ENCODE measurements around the gene SPACA6. TPM values are rescaled to one million over a fixed set of nuclear protein-coding genes. Genes with fewer than 3 reads are reported as not detected.
"Not testable (repeated sequence)": the region's sequence is repeated elsewhere in the genome, so short reads cannot be mapped to it uniquely, and the experiment has no call there.

SPACA6 gene
- total and polyA plus RNA-seq, 5 donors = 15.0 to 25.7 (median 17.0) TPM

DNA sequence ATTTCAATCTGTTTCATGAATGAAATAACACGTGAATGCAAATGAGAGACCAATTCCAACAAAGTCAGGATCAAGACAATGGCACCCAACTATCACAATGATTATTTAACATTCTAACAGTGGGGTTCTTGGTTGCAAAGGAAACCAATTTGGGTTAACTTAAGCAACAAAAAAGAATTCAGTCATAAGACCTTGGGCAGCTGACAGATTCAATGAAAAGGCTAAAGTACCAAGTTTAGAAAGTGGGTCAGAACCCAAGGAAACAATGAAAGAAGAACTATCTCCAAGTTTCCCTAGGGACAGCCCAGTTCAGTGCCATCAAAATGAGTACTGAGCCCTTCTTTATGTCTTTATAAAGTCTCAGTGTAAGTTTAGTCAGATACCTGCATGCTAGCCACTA is 29.0 kb upstream of the SPACA6 start:
- intact Hi-C loops (cut with DNase I) = no loop called here
- DNase-seq (no peak), ATAC-seq (no peak)
- Histone ChIP-seq H3K4me1 (ENCODE audit: control insufficient read depth, insufficient read depth, low read length) (no peaks in the 10 kb centered on the region), H3K27me3 (ENCODE audit: control insufficient read depth, insufficient read depth) (no peaks in the 10 kb centered on the region), H3K27ac (ENCODE audit: low read length) (no peak overlapping the region), H3K4me3 (ENCODE audit: low read length) (no peak overlapping the region), H3K9me3 (ENCODE audit: control insufficient read depth, low read length) (no peaks in the 10 kb centered on the region)
- WGBS = 36% methylated on average over 1 of the region's 1 CpG

GRCh38 chr19:51664997-51665396 is 28.1 kb upstream of the SPACA6 start:
- no peaks in the 10 kb centered on the region for H3K27me3 ChIP-seq (ENCODE audit: control insufficient read depth, insufficient read depth)
- no peak overlapping the region for H3K4me3 ChIP-seq (ENCODE audit: low read length)
- H3K9me3 ChIP-seq (ENCODE audit: control insufficient read depth, low read length) = no peaks in the 10 kb centered on the region
- H3K4me1 ChIP-seq (ENCODE audit: control insufficient read depth, insufficient read depth, low read length) = no peaks in the 10 kb centered on the region
- DNase-seq (no peak), ATAC-seq (no peak)
- no peak overlapping the region for H3K27ac ChIP-seq (ENCODE audit: low read length)
- intact Hi-C loops (cut with DNase I) = no loop called here
- 64% methylated on average over 3 of the region's 3 CpGs for WGBS

- intact Hi-C loops (cut with DNase I) = no loop called here
- 90% methylated on average over 3 of the region's 3 CpGs for WGBS
- Histone ChIP-seq H3K4me3 (ENCODE audit: low read length) (no peak overlapping the region), H3K9me3 (ENCODE audit: control insufficient read depth, low read length) (no peaks in the 10 kb centered on the region), H3K4me1 (ENCODE audit: control insufficient read depth, insufficient read depth, low read length) (no peaks in the 10 kb centered on the region), H3K27me3 (ENCODE audit: control insufficient read depth, insufficient read depth) (no peaks in the 10 kb centered on the region), H3K27ac (ENCODE audit: low read length) (no peak overlapping the region)
- DNase-seq (no peak), ATAC-seq (no peak)
Measured at GRCh38 chr19:51668216-51668615, 24.9 kb upstream of the SPACA6 start.

DNA sequence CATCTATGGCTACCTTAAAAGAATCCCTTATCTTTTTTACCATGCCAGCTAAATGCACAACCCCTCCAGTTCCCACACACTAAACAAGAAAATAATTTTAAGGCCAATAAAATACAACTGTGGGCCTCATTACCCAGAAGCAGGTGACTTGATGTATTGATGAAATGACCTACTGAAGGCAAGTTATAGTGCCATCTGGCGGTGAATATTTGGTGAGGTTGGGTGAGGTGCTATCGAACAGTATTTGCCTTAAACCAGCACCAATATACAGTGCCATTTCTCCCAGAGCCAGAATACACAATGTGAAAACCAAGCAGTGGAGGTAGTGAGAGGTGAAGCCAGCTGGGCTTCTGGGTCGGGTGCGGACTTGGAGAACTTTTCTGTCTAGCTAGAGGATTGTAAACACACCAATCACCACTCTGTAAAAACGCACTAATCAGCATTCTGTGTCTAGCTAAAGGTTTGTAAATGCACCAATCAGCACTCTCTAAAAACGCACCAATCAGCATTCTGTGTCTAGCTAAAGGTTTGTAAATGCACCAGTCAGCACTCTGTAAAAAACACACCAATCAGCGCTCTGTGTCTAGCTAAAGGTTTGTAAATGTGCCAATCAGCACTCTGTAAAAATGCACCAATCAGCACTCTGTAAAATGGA is 17.1 kb upstream of the SPACA6 start:
- 67% methylated on average over 7 of the region's 7 CpGs for WGBS
- H3K27me3 ChIP-seq (ENCODE audit: control insufficient read depth, insufficient read depth); H3K9me3 ChIP-seq (ENCODE audit: control insufficient read depth, low read length); intact Hi-C loops (cut with DNase I); DNase-seq; H3K4me3 ChIP-seq (ENCODE audit: low read length); H3K27ac ChIP-seq (ENCODE audit: low read length); H3K4me1 ChIP-seq (ENCODE audit: control insufficient read depth, insufficient read depth, low read length): not testable (repeated sequence)
- ATAC-seq = peak in 1 of 2 donors; percentile 53

DNA sequence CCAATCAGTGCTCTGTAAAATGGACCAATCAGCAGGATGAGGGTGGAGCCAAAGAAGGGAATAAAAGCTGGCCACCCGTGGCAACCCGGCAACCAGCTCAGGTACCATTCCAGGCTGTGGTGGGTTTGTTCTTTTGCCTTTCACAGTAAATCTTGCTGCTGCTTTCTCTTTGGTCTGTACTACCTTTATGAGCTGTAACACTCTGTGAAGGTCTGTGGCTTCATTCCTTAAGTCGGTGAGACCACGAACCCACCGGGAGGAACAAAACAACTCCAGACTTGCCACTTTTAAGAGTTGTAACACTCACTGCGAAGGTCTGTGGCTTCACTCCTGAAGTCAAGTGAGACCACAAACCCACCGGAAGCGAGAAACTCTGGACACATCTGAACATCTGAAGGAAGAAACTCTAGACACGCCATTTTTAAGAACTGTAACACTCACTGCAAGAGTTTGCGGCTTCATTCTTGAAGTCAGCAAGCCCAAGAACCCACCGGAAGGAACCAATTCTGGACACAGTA is 16.5 kb upstream of the SPACA6 start:
- no peaks in the 10 kb centered on the region for H3K27me3 ChIP-seq (ENCODE audit: control insufficient read depth, insufficient read depth)
- intact Hi-C loops (cut with DNase I) = no loop called here
- H3K4me1 ChIP-seq (ENCODE audit: control insufficient read depth, insufficient read depth, low read length) = no peaks in the 10 kb centered on the region
- ATAC-seq = no peak
- DNase-seq = no peak
- no peak overlapping the region for H3K27ac ChIP-seq (ENCODE audit: low read length)
- H3K9me3 ChIP-seq (ENCODE audit: control insufficient read depth, low read length) = no peaks in the 10 kb centered on the region
- WGBS = 78% methylated on average over 11 of the region's 11 CpGs
- no peak overlapping the region for H3K4me3 ChIP-seq (ENCODE audit: low read length)

DNA sequence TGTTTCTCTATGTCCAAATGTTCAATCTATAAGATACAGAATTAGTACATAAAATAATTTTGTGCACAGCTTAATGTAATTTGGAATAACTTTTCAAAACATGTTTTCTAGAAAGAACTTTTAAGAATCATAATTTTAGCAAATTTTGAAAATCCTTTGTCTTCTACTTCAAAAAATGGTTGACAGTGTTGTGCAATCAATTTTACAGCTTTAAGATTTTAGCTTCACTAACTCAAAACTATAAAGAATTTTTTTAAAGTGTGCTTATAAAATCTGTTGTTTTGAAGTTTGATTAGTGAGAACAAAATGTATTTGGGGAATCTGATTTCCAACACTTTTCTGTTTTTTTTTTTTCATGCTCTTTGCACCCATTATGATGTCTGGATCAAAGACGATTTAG is 12.7 kb upstream of the SPACA6 start:
- H3K27ac ChIP-seq (ENCODE audit: low read length) = no peak overlapping the region
- 82% methylated on average over 1 of the region's 1 CpG for WGBS
- H3K27me3 ChIP-seq (ENCODE audit: control insufficient read depth, insufficient read depth) = no peaks in the 10 kb centered on the region
- intact Hi-C loops (cut with DNase I) = loop anchor here in 2 of 4 donors (10.0 kb wide), 2 partner anchors 104 to 124 kb away; no protein-coding TSS in a partner anchor
- no peaks in the 10 kb centered on the region for H3K9me3 ChIP-seq (ENCODE audit: control insufficient read depth, low read length)
- ATAC-seq (no peak), DNase-seq (no peak)
- no peaks in the 10 kb centered on the region for H3K4me1 ChIP-seq (ENCODE audit: control insufficient read depth, insufficient read depth, low read length)
- H3K4me3 ChIP-seq (ENCODE audit: low read length) = no peak overlapping the region

- 59% methylated on average over 3 of the region's 3 CpGs for WGBS
- Histone ChIP-seq H3K27ac (ENCODE audit: low read length) (no peak overlapping the region), H3K9me3 (ENCODE audit: control insufficient read depth, low read length) (no peaks in the 10 kb centered on the region), H3K4me1 (ENCODE audit: control insufficient read depth, insufficient read depth, low read length) (no peaks in the 10 kb centered on the region), H3K4me3 (ENCODE audit: low read length) (no peak overlapping the region), H3K27me3 (ENCODE audit: control insufficient read depth, insufficient read depth) (no peaks in the 10 kb centered on the region)
- DNase-seq = peak in 2 of 3 donors; percentile 52 to 58
- peak; percentile 41 to 70 for ATAC-seq
- intact Hi-C loops (cut with DNase I) = loop anchor here in 2 of 4 donors (10.0 kb wide), 2 partner anchors 103 to 123 kb away; no protein-coding TSS in a partner anchor
Measured at GRCh38 chr19:51681286-51681941, 11.7 kb upstream of the SPACA6 start.

GRCh38 chr19:51686171-51686570 is 7.0 kb upstream of the SPACA6 start:
- no peak overlapping the region for H3K27ac ChIP-seq (ENCODE audit: low read length)
- ATAC-seq (no peak), DNase-seq (no peak)
- WGBS = 79% methylated on average over 2 of the region's 2 CpGs
- no peaks in the 10 kb centered on the region for H3K9me3 ChIP-seq (ENCODE audit: control insufficient read depth, low read length)
- intact Hi-C loops (cut with DNase I) = loop anchor here in 2 of 4 donors (10.0 kb wide), 2 partner anchors 99 to 119 kb away; no protein-coding TSS in a partner anchor
- H3K4me1 ChIP-seq (ENCODE audit: control insufficient read depth, insufficient read depth, low read length) = no peaks in the 10 kb centered on the region
- H3K27me3 ChIP-seq (ENCODE audit: control insufficient read depth, insufficient read depth) = no peaks in the 10 kb centered on the region
- H3K4me3 ChIP-seq (ENCODE audit: low read length) = no peak overlapping the region

- Histone ChIP-seq H3K4me3 (ENCODE audit: low read length) (peak overlapping the region; percentile 98), H3K9me3 (ENCODE audit: control insufficient read depth, low read length) (no peaks in the 10 kb centered on the region), H3K4me1 (ENCODE audit: control insufficient read depth, insufficient read depth, low read length) (peaks cover 2% of the 10 kb centered on the region), H3K27ac (ENCODE audit: low read length) (peak overlapping the region; percentile 49), H3K27me3 (ENCODE audit: control insufficient read depth, insufficient read depth) (no peaks in the 10 kb centered on the region)
- DNase-seq (peak; percentile 80 to 89 (median 89)), ATAC-seq (peak; percentile 59 to 61)
- intact Hi-C loops (cut with DNase I) = loop anchor here in 2 of 4 donors (10.0 kb wide), 2 partner anchors 97 to 117 kb away; no protein-coding TSS in a partner anchor
- 8% methylated on average over 22 of the region's 22 CpGs for WGBS
Measured at GRCh38 chr19:51687791-51688670, 5.1 kb upstream of the SPACA6 start.

DNA sequence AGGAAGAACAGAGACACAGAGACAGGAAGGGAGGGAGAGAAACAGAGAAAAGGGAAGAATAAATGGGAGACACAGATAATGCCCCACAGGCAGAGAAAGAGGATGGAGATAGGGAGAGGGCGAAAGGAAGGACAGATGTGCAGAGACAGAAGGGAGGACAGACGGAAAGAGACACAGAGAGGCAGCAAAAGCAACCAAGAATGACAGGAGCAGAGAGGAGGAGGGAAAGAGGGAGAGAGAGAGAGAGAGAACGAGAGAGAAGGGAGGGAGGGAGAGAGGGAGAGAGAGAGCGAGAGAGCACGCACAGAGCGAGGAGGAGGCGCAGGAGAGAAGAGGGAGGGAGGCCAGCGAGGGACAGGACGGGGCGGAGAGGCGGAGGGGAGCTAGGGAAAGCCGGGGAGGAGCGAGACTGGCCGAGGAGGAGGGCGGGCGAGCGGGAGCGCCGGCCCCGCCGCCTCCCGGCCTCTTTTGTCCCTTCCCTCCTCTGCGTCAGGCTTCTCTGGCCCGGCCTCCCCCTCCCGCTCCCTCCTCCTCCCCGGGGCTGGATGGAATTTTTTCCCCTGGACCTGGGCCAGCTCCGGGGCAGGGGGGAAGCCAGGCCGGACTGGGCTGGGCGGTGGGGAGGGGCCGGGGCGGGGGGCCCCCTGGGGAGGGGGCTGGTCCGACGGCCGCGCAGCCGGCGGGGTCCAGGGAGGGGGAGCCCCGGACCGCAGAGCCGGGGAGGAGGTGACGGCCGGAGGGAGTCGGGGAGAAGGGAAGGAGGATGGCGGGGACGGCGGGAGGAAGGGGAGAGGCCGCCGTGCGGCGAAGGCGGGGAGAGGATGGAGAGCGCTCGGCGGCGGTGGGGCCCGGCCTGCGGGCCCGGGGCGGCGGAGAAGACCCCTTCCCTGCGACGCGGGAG is 4.2 kb upstream of the SPACA6 start:
- under 1% methylated on average over 63 of the region's 63 CpGs for WGBS

More for the DNA sequence above, 4.2 kb upstream of the SPACA6 start:
- intact Hi-C loops (cut with DNase I) = loop anchor here in 2 of 4 donors (10.0 kb wide), 2 partner anchors 96 to 116 kb away; no protein-coding TSS in a partner anchor
- H3K27ac ChIP-seq (ENCODE audit: low read length) = peak overlapping the region; percentile 90
- H3K27me3 ChIP-seq (ENCODE audit: control insufficient read depth, insufficient read depth) = no peaks in the 10 kb centered on the region
- ATAC-seq = peak; percentile 89 to 93
- peak overlapping the region; percentile 98 for H3K4me3 ChIP-seq (ENCODE audit: low read length)
- peak; percentile 95 to 97 (median 96) for DNase-seq
- no peaks in the 10 kb centered on the region for H3K9me3 ChIP-seq (ENCODE audit: control insufficient read depth, low read length)
- H3K4me1 ChIP-seq (ENCODE audit: control insufficient read depth, insufficient read depth, low read length) = peaks cover 2% of the 10 kb centered on the region

Measured in right cardiac atrium (tissue), 5 donors.